Nephron progenitor cell (in vitro differentiated cells): ENCODE measurements around the gene CAMP.
"Not testable (repeated sequence)": the region's sequence is repeated elsewhere in the genome, so short reads cannot be mapped to it uniquely, and the experiment has no call there.

Source experiments
- DNase-seq: peaks from one replicate; pipeline ENCODE4 v3.0.0; 2021
- H3K27ac Mint-ChIP-seq: 2 replicates; pipeline ENCODE4 v1.8.0; 2021; ENCODE audit warnings: mild to moderate bottlenecking, moderate library complexity, mixed read lengths
- H3K27me3 Mint-ChIP-seq: 2 replicates; pipeline ENCODE4 v1.8.0; 2021; ENCODE audit warnings: mild to moderate bottlenecking, low read depth, mixed read lengths; ENCODE audit not compliant: poor library complexity
- H3K36me3 Mint-ChIP-seq: 2 replicates; pipeline ENCODE4 v1.8.0; 2021; ENCODE audit warnings: low read depth, mixed read lengths
- H3K4me1 Mint-ChIP-seq: 2 replicates; pipeline ENCODE4 v1.8.0; 2021; ENCODE audit warnings: mixed read lengths
- H3K4me3 Mint-ChIP-seq: 2 replicates; pipeline ENCODE4 v1.8.0; 2021; ENCODE audit warnings: mild to moderate bottlenecking, moderate library complexity, mixed read lengths
- H3K9me3 Mint-ChIP-seq: 2 replicates; pipeline ENCODE4 v1.8.0; 2021; ENCODE audit warnings: mild to moderate bottlenecking, moderate library complexity, mixed read lengths
- CTCF ChIP-seq: fragments of 200-600 bp; sonication (generic); IDR thresholded peaks from 2 replicates; pipeline ENCODE4 v1.5.0; 2021; ENCODE audit warnings: antibody characterized with exemption

Gene CAMP

GRCh38 chr3:48268936-48269561 is 45.8 kb downstream of the CAMP start:
- Mint-ChIP-seq H3K27ac (peak overlapping the region; percentile 91), H3K4me3 (no peak overlapping the region), H3K4me1 (peaks cover 31% of the 10 kb centered on the region), H3K27me3 (peaks cover 3% of the 10 kb centered on the region), H3K36me3 (peaks cover 73% of the 10 kb centered on the region), H3K9me3 (peaks cover 24% of the 10 kb centered on the region)
- TF ChIP-seq CTCF, result no peak
- no peak for DNase-seq

GRCh38 chr3:48269592-48269991 is 46.3 kb downstream of the CAMP start:
- Mint-ChIP-seq H3K36me3 (peaks cover 70% of the 10 kb centered on the region), H3K27me3 (peaks cover 3% of the 10 kb centered on the region), H3K27ac (peak overlapping the region; percentile 91), H3K4me1 (peaks cover 31% of the 10 kb centered on the region), H3K9me3 (peaks cover 24% of the 10 kb centered on the region), H3K4me3 (no peak overlapping the region)
- no peak for DNase-seq
- TF ChIP-seq CTCF, result no peak

GRCh38 chr3:48270306-48270705 is 47.0 kb downstream of the CAMP start:
- Mint-ChIP-seq H3K4me3 (no peak overlapping the region), H3K27me3 (peaks cover 3% of the 10 kb centered on the region), H3K4me1 (peaks cover 31% of the 10 kb centered on the region), H3K9me3 (peaks cover 24% of the 10 kb centered on the region), H3K36me3 (peaks cover 70% of the 10 kb centered on the region), H3K27ac (peak overlapping the region; percentile 90)
- no peak for TF ChIP-seq CTCF
- DNase-seq, result no peak

DNA sequence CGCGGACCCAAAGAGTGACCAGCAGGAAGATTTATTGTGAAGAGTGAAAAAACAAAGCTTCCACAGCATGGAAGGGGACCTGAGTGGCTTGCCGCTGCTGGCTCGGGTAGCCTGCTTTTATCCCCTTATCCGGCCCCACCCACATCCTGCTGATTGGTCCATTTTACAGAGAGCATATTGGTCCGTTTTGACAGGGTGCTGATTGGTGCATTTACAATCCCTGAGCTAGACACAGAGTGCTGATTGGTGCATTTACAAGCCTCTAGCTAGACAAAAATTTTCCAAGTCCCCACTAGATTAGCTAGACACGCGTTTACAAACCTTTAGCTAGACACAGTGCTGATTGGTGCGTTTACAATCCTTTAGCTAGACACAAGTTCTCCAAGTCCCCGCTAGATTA is 47.9 kb downstream of the CAMP start:
- DNase-seq, H3K27me3 Mint-ChIP-seq, H3K27ac Mint-ChIP-seq, H3K4me3 Mint-ChIP-seq: not testable (repeated sequence)
- Mint-ChIP-seq H3K4me1 (peaks cover 31% of the 10 kb centered on the region), H3K36me3 (peaks cover 66% of the 10 kb centered on the region), H3K9me3 (peaks cover 24% of the 10 kb centered on the region)

DNA sequence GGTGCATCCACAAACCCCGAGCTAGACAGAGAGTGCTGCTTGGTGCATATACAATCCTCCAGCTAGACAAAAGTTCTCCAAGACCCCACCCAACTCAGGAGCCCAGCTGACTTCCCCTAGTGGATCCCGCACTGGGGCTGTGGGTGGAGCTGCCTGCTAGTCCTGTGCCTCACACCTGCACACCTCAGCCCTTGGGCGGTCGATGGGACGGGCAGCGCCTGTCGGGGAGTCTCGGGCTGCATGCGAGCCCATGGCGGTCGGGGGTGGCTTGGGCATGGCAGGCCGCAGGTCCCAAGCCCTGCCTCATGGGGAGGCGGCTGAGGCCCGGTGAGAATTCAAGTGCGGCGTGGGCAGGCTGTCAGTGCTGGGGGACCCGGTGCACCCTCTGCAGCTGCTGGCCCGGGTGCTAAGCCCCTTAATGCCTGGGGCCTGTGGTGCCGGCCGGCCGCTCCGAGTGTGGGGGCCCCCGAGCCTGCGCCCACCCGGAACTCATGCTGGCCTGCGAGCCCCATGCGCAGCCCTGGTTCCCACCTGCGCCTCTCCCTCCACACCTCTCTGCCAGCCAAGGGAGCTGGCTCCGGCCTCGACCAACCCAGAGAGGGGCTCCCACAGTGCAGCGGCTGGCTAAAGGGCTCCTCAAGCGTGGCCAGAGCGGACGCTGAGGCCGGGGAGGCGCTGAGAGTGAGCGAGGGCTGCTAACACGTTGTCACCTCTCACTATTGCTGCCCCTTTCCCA is 48.6 kb downstream of the CAMP start:
- peaks cover 31% of the 10 kb centered on the region for H3K4me1 Mint-ChIP-seq
- TF ChIP-seq CTCF, result no peak
- peaks cover 66% of the 10 kb centered on the region for H3K36me3 Mint-ChIP-seq
- peaks cover 24% of the 10 kb centered on the region for H3K9me3 Mint-ChIP-seq
- DNase-seq, result no peak
- H3K27ac Mint-ChIP-seq, result no peak overlapping the region
- no peak overlapping the region for H3K4me3 Mint-ChIP-seq
- peaks cover 3% of the 10 kb centered on the region for H3K27me3 Mint-ChIP-seq

DNA sequence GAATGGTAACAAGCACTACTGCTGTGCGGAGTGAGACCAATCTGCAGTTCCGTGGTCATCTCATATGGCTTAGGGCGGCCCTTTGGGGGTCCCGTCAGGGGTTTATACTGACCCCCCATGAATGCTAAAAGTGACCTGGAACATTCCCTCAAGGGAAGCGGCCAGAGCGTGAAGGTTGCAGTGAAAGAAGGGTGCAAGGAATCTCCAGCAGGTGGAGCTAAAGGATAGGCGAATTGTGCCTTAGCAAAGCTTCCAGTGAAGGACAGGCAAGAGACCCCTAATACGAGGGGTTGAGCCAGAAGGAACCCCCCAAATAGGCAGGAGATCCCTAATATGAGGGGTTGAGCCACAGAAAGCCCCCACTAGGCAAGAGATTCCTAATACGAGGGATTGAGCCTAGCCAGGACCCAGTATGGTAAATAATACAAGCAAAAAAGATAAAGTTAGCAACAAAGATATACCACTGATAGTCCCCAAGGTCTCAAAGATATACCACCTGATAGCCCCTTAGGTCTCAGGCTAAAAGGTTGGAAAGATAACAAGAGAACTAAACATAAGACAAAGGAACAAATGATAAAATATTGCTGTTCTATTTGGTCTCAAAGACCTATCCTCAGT is 50.4 kb downstream of the CAMP start:
- H3K4me1 Mint-ChIP-seq, result peaks cover 24% of the 10 kb centered on the region
- H3K4me3 Mint-ChIP-seq, result no peak overlapping the region
- peaks cover 3% of the 10 kb centered on the region for H3K27me3 Mint-ChIP-seq
- H3K36me3 Mint-ChIP-seq, result peaks cover 59% of the 10 kb centered on the region
- DNase-seq, result peak; percentile 60
- H3K27ac Mint-ChIP-seq, result peak overlapping the region; percentile 57
- TF ChIP-seq CTCF, result peak; percentile 73
- peaks cover 24% of the 10 kb centered on the region for H3K9me3 Mint-ChIP-seq
